Measurements from ENCODE around the gene MICAL3.

- no peak for TF ChIP-seq CTCF (IDR thresholded peaks at IDR 0.05)
- no peak for TF ChIP-seq POLR2AphosphoS5 (IDR thresholded peaks at IDR 0.05; ENCODE audit: low read depth, low read length)
- no peak for TF ChIP-seq SIN3A (IDR thresholded peaks at IDR 0.05; ENCODE audit: borderline replicate concordance, insufficient read depth, low read depth, low read length)
- TF ChIP-seq TCF7L2 (IDR thresholded peaks at IDR 0.05; ENCODE audit: low read depth, low read length) = no peak
Observed at GRCh38 chr22:17883356-17883755, 141.0 kb downstream of the MICAL3 start.

Data from Panc1 (cell line).